K562 (cell line): ENCODE measurements around the gene CPA2. TPM values are rescaled to one million over a fixed set of nuclear protein-coding genes. Genes with fewer than 3 reads are reported as not detected.
A peak's percentile ranks its signal among the peaks of the same experiment; 100 is the strongest.

Experiments
- BCOR ChIP-seq: fragments of 450-650 bp; IDR thresholded peaks from 2 replicates; pipeline ENCODE4 v1.6.1; 2016
- BHLHE40 ChIP-seq: IDR thresholded peaks from 2 replicates; pipeline ENCODE4 v1.6.1; 2011; ENCODE audit warnings: low read length, improper control_type of control experiment
- CBFA2T2 ChIP-seq: fragments of 450-650 bp; conservative IDR thresholded peaks from 2 replicates; pipeline ENCODE4 v1.6.1; 2017; ENCODE audit warnings: mild to moderate bottlenecking
- CEBPB ChIP-seq: fragments of 450-650 bp; IDR thresholded peaks from 2 replicates; pipeline ENCODE4 v1.6.1; 2016; ENCODE audit warnings: missing genetic modification characterization, missing compliant biosample characterization
- HDAC3 ChIP-seq: fragments of 450-650 bp; IDR thresholded peaks from 2 replicates; pipeline ENCODE4 v1.6.1; 2018; ENCODE audit warnings: borderline replicate concordance, mild to moderate bottlenecking, moderate library complexity; ENCODE audit not compliant: partially characterized antibody
- HIVEP1 ChIP-seq: fragments of 250-450 bp; sonication (Bioruptor Pico); IDR thresholded peaks from 2 replicates; pipeline ENCODE4 v1.4.0; 2020; ENCODE audit warnings: mild to moderate bottlenecking
- IRF9 ChIP-seq: fragments of 450-650 bp; IDR thresholded peaks from 2 replicates; pipeline ENCODE4 v1.6.1; 2016; ENCODE audit warnings: missing biosample characterization, missing genetic modification characterization
- KHSRP ChIP-seq: fragments of 450-650 bp; IDR thresholded peaks from 2 replicates; pipeline ENCODE4 v1.6.1; 2017
- NFE2 ChIP-seq: IDR thresholded peaks from 2 replicates; pipeline ENCODE4 v1.6.1; 2014; ENCODE audit warnings: antibody characterized with exemption, low read depth
- PKNOX1 ChIP-seq: fragments of 450-650 bp; IDR thresholded peaks from 2 replicates; pipeline ENCODE4 v1.6.1; 2016
- PML ChIP-seq: IDR thresholded peaks from 2 replicates; pipeline ENCODE4 v1.6.1; 2012; ENCODE audit warnings: low read length, inconsistent platforms
- PREB ChIP-seq: sonication (generic); formaldehyde crosslinking; IDR thresholded peaks from 2 replicates; pipeline ENCODE4 v1.8.1; 2023; ENCODE audit warnings: mild to moderate bottlenecking, missing genetic modification reagents
- RAD21 ChIP-seq, 2 experiments: fragments of 250-450 bp in 1 of 2; fragments of 450-650 bp in 1 of 2; sonication (Bioruptor Pico) in 1 of 2; formaldehyde crosslinking in 1 of 2; IDR thresholded peaks in 1 of 2; conservative IDR thresholded peaks in 1 of 2; 2 replicates each; pipeline versions ENCODE4 v1.4.0 to v1.8.0; 2020 to 2022; ENCODE audit warnings: mild to moderate bottlenecking in 2 of 2, moderate library complexity in 1 of 2
- SRF ChIP-seq, 2 experiments: fragments of 250-450, 450-650 bp in 1 of 2; sonication (Bioruptor Pico) in 1 of 2; sonication (generic) in 1 of 2; formaldehyde crosslinking; IDR thresholded peaks; 2 replicates each; pipeline versions ENCODE4 v1.5.0 to v1.5.1; 2020 to 2022; ENCODE audit warnings: mild to moderate bottlenecking in 1 of 2, missing genetic modification reagents in 1 of 2
- TEAD2 ChIP-seq: fragments of 450-650 bp; IDR thresholded peaks from 2 replicates; pipeline ENCODE4 v1.6.1; 2016; ENCODE audit warnings: missing genetic modification characterization, control low read depth, missing compliant biosample characterization
- ZNF41 ChIP-seq: fragments of 250-450 bp; sonication (Bioruptor Pico); conservative IDR thresholded peaks from 2 replicates; pipeline ENCODE4 v1.4.0; 2020; ENCODE audit warnings: mild to moderate bottlenecking
- ZNF584 ChIP-seq: fragments of 200-800 bp; sonication (Bioruptor generic); IDR thresholded peaks from 2 replicates; pipeline ENCODE4 v1.6.1; 2016; ENCODE audit warnings: low read depth, mild to moderate bottlenecking, missing genetic modification characterization, missing compliant biosample characterization
- ZSCAN32 ChIP-seq: fragments of 450-650 bp; formaldehyde crosslinking; IDR thresholded peaks from 2 replicates; pipeline ENCODE4 v1.4.0; 2020; ENCODE audit warnings: mild to moderate bottlenecking, moderate library complexity
- polyA plus RNA-seq, 8 experiments: library from polyadenylated mRNA; depleted of rRNA in 4 of 8; stranded (reverse) in 5 of 8; unstranded in 3 of 8; fragments of >200 nt; fragmentation: Nextera tagmentation in 2 of 8; fragmentation: Illumina TruSeq in 1 of 8; extraction: Ambion mirVana in 2 of 8; extraction: Trizol in 1 of 8; gene quantifications; 2 replicates each; pipeline versions ENCODE4 v1.2.1 to v1.2.3, GENCODE V29; 2011 to 2014; ENCODE audit warnings: inconsistent platforms in 1 of 8, missing spikeins in 1 of 8
- total RNA-seq, 7 experiments: library from RNA; depleted of rRNA in 6 of 7; stranded (reverse); fragments of >200 nt in 6 of 7; fragmentation: Illumina TruSeq in 2 of 7; extraction: Trizol in 2 of 7; gene quantifications; 2 replicates each; pipeline versions ENCODE4 v1.2.1 to v1.2.3, GENCODE V29; 2011 to 2021; ENCODE audit warnings: low replicate concordance in 1 of 7
- TF ChIP-seq, protein P1 (sequence below), 2 experiments: fragments of 450-650 bp; conservative IDR thresholded peaks; 2 replicates each; pipeline ENCODE4 v1.6.1; 2017; ENCODE audit warnings: mild to moderate bottlenecking in 2 of 2, moderate library complexity in 2 of 2
- TF ChIP-seq, protein P2 (sequence below), 2 experiments: IDR thresholded peaks; 2 replicates each; pipeline ENCODE4 v1.6.1; 2012; ENCODE audit warnings: improper control_type of control experiment in 2 of 2, low read depth in 2 of 2, low read length in 2 of 2, borderline replicate concordance in 1 of 2

CPA2 gene
- total and polyA plus RNA-seq, 9 of the 15 experiments (the other 6 are each of a cell fraction or from before 2014, with no cell fraction given): 0.04 to 0.84 (median 0.09) TPM; not detected in 4

DNA sequence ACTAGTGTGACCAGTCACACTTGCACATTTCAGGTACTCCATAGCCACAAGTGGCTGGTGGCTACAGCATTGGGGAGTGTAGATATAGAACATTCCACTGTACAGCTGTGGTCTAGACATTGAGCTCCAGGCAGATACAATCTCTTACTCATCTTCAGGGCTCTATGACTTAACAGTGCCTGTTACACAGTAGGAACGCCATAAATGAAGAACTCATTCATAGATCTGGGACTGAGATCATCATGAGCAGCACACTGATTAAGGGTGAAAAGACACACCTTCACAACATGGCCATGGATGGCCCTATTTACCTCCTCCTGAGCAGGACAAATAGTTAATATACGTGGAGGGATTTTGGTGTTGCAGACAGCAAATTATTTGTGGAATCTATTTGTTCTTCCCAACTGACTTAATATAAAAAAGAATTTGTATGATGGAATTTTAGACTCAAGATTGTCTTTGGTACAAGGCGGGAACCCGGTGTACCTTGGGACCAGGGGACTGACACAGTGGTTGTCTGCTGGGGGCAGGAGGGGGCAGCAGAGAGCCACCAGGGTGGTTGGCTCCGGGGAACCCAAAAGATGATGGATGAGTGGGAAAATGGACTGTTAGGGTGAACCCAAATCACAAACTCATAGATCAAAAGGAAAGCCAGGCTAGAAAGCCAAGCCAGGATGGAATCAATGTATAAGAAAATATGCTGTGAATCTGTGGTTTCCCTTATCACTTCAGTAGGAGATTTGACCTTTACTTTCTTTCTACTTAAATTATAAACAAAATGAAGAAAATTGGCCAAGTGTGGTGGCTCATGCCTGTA lies 24.3 kb upstream of the CPA2 start (continued):
- TF ChIP-seq, protein P1, sequence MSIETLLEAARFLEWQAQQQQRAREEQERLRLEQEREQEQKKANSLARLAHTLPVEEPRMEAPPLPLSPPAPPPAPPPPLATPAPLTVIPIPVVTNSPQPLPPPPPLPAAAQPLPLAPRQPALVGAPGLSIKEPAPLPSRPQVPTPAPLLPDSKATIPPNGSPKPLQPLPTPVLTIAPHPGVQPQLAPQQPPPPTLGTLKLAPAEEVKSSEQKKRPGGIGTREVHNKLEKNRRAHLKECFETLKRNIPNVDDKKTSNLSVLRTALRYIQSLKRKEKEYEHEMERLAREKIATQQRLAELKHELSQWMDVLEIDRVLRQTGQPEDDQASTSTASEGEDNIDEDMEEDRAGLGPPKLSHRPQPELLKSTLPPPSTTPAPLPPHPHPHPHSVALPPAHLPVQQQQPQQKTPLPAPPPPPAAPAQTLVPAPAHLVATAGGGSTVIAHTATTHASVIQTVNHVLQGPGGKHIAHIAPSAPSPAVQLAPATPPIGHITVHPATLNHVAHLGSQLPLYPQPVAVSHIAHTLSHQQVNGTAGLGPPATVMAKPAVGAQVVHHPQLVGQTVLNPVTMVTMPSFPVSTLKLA (conservative IDR thresholded peaks at IDR 0.05): 0 out of 4 replicates have a peak, but pooled peaks of 1 of the 2 experiments have one; percentile 40
- TF ChIP-seq BHLHE40: peak; percentile 15; the same call in 1 of the 2 replicates
- peak; percentile 42 for TF ChIP-seq NFE2
- TF ChIP-seq BCOR: 0 out of 2 replicates have a peak, but pooled peaks have one; percentile 35
- 0 out of 2 replicates have a peak, but pooled peaks have one; percentile 20 for TF ChIP-seq PML
- peak; percentile 4; the same call in 1 of the 2 replicates for TF ChIP-seq ZNF41 (CRISPR knock-in tag)
- no peak for TF ChIP-seq IRF9
- no peak for TF ChIP-seq TEAD2 (tag)
- TF ChIP-seq, protein P2, sequence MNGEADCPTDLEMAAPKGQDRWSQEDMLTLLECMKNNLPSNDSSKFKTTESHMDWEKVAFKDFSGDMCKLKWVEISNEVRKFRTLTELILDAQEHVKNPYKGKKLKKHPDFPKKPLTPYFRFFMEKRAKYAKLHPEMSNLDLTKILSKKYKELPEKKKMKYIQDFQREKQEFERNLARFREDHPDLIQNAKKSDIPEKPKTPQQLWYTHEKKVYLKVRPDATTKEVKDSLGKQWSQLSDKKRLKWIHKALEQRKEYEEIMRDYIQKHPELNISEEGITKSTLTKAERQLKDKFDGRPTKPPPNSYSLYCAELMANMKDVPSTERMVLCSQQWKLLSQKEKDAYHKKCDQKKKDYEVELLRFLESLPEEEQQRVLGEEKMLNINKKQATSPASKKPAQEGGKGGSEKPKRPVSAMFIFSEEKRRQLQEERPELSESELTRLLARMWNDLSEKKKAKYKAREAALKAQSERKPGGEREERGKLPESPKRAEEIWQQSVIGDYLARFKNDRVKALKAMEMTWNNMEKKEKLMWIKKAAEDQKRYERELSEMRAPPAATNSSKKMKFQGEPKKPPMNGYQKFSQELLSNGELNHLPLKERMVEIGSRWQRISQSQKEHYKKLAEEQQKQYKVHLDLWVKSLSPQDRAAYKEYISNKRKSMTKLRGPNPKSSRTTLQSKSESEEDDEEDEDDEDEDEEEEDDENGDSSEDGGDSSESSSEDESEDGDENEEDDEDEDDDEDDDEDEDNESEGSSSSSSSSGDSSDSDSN (IDR thresholded peaks at IDR 0.05; ENCODE audit: borderline replicate concordance in 1 of 2, low read depth in 2 of 2, low read length in 2 of 2): 0 out of 4 replicates have a peak, but pooled peaks of 1 of the 2 experiments have one; percentile 24
- no peak for TF ChIP-seq HIVEP1 (CRISPR knock-in tag)
- peak; percentile 41 for TF ChIP-seq PKNOX1
- TF ChIP-seq PREB (CRISPR knock-in tag): no peak
- TF ChIP-seq CBFA2T2: peak; percentile 66
- TF ChIP-seq HDAC3: peak; percentile 92
- no peak for TF ChIP-seq CEBPB (tag)
- TF ChIP-seq ZSCAN32: peak; percentile 89
- TF ChIP-seq RAD21 (CRISPR knock-in tag; conservative IDR thresholded peaks at IDR 0.05 in 1 of 2, IDR thresholded peaks at IDR 0.05 in 1 of 2): peak; percentile 73 to 96
- TF ChIP-seq KHSRP: no peak
- 0 out of 4 replicates have a peak, but pooled peaks of 1 of the 2 experiments have one; percentile 49 for TF ChIP-seq SRF (CRISPR knock-in tag; IDR thresholded peaks at IDR 0.05)
- TF ChIP-seq ZNF584 (CRISPR knock-in tag): no peak
